ENCODE results near the gene TRIM59.
A peak's percentile ranks its signal among the peaks of the same experiment; 100 is the strongest.

TRIM59 gene

GRCh38 chr3:160450846-160451245 lies 1.3 kb upstream of the TRIM59 start:
- no peaks in the 10 kb centered on the region for H3K36me3 ChIP-seq (ENCODE audit: insufficient read depth, low read length)
- H3K4me3 ChIP-seq (ENCODE audit: low read length) = no peak overlapping the region
- H2AFZ ChIP-seq (ENCODE audit: low read depth, low read length) = no peak overlapping the region
- no peaks in the 10 kb centered on the region for H3K4me1 ChIP-seq (ENCODE audit: insufficient read depth, low read length)
- H3K9me3 ChIP-seq (ENCODE audit: low read length) = peaks cover 2% of the 10 kb centered on the region
- H3K27me3 ChIP-seq (ENCODE audit: insufficient read depth, low read length) = peaks cover 4% of the 10 kb centered on the region

DNA sequence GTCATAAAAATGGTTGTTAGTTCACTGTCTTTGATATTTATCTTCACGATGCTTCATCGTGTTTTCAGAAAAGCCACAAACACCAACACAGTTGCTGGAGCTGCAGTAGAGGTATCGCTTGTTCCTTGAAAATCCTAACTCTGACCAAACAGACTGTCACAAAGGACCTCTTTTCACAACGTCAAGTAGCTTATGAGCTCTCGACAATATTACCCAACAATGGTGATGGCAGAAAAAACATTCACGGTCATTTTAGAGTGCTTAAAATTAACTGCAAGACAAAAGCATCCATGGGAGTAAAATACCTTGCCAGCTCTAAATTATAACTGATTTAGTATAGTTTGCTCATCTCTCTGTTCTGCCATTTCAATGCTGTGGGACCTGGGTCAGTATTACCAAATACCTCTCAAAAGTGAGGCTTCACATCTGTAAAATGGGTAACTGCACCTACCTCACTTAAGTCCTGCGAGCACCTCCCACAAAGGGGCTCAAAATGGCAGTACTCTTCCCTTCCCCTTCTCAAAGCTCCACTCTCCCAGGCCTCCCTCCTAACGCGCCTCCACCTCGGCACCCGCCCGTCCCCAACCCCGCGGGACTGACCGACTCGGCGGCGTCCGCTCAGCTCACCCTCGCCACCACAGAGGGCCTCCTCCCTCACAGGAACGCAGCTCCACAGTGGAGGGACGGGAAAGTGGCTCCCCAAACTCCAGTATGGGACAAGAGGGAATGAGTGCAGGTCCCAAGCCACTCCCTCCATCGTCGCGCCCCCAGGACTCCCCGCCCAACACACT lies 546 bp downstream of the TRIM59 start:
- Histone ChIP-seq H2AFZ (ENCODE audit: low read depth, low read length) (peak overlapping the region; percentile 94), H3K27me3 (ENCODE audit: insufficient read depth, low read length) (peaks cover 4% of the 10 kb centered on the region), H3K36me3 (ENCODE audit: insufficient read depth, low read length) (no peaks in the 10 kb centered on the region), H3K4me3 (ENCODE audit: low read length) (peak overlapping the region; percentile 47), H3K9me3 (ENCODE audit: low read length) (peaks cover 4% of the 10 kb centered on the region), H3K4me1 (ENCODE audit: insufficient read depth, low read length) (no peaks in the 10 kb centered on the region)

GRCh38 chr3:160447544-160447943 lies 2.0 kb downstream of the TRIM59 start:
- Histone ChIP-seq H2AFZ (ENCODE audit: low read depth, low read length) (no peak overlapping the region), H3K27me3 (ENCODE audit: insufficient read depth, low read length) (peaks cover 4% of the 10 kb centered on the region), H3K9me3 (ENCODE audit: low read length) (peaks cover 2% of the 10 kb centered on the region), H3K4me1 (ENCODE audit: insufficient read depth, low read length) (no peaks in the 10 kb centered on the region), H3K36me3 (ENCODE audit: insufficient read depth, low read length) (no peaks in the 10 kb centered on the region), H3K4me3 (ENCODE audit: low read length) (no peak overlapping the region)

DNA sequence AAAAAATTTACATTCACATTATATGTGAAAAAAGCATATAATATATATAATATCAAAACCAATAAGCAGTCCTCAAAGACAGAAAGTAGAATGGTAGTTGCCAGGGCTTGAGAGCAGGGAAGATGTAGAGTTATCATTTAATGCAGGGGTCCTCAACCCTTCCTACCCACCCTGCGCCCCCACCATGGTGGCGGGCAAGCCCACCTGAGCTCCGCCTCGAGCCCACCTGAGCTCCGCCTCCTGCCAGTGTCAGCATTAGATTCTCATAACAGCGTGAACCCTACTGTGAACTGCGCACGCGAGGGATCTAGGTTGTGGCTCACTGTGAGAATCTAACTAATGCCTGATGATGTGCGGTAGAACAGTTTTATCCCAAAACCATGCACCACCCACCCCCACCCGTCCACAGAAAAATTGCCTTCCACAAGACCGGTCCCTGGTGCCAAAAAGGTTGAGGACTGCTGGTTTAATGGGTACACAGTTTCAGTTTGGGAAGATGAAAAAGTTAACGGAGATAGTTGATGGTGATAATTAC lies 3.0 kb downstream of the TRIM59 start:
- H3K4me1 ChIP-seq (ENCODE audit: insufficient read depth, low read length) = no peaks in the 10 kb centered on the region
- H3K4me3 ChIP-seq (ENCODE audit: low read length) = no peak overlapping the region
- H3K27me3 ChIP-seq (ENCODE audit: insufficient read depth, low read length) = peaks cover 4% of the 10 kb centered on the region
- peaks cover 2% of the 10 kb centered on the region for H3K9me3 ChIP-seq (ENCODE audit: low read length)
- H2AFZ ChIP-seq (ENCODE audit: low read depth, low read length) = no peak overlapping the region
- no peaks in the 10 kb centered on the region for H3K36me3 ChIP-seq (ENCODE audit: insufficient read depth, low read length)

DNA sequence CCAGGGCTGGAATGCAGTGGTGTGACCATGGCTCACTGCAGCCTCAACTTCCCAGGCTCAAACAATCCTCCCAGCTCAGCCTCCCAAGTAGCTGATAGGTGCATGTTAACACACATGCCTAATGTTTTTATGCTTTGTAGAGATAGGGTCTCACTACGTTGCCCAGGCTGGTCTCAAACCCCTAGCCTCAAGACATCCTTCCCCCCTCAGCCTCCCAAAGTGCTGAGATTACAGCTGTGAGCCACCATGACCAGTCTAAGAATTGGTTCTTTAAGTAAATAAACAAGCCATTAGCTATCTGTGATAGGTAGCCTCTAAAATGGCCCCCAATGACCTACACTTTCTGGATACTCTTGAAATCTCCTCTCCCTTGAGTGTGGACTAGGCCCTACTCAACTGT lies 3.7 kb downstream of the TRIM59 start:
- Histone ChIP-seq H3K27me3 (ENCODE audit: insufficient read depth, low read length) (peaks cover 4% of the 10 kb centered on the region), H3K4me3 (ENCODE audit: low read length) (no peak overlapping the region), H3K36me3 (ENCODE audit: insufficient read depth, low read length) (no peaks in the 10 kb centered on the region), H2AFZ (ENCODE audit: low read depth, low read length) (no peak overlapping the region), H3K4me1 (ENCODE audit: insufficient read depth, low read length) (no peaks in the 10 kb centered on the region), H3K9me3 (ENCODE audit: low read length) (peaks cover 2% of the 10 kb centered on the region)

DNA sequence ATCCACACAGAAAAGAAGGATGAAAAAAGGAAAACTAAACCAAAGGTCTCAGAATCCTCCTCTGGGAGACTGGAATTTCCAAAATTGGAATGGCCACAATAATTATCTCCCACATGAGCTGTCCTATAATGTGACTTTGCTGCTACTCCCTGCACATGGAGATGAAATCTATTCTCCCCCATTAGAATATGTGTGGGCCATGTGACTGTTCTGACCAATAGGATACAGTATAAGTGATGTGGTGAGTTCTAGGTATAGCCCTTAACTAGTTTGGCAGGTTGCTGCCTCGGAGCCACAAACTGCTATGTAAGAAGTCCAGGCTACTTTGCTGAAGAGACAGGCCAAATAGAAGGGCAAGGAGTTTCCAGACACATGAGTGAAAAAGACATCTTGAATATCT lies 5.2 kb downstream of the TRIM59 start:
- Histone ChIP-seq H3K9me3 (ENCODE audit: low read length) (peaks cover 2% of the 10 kb centered on the region), H2AFZ (ENCODE audit: low read depth, low read length) (no peak overlapping the region), H3K27me3 (ENCODE audit: insufficient read depth, low read length) (peaks cover 2% of the 10 kb centered on the region), H3K4me3 (ENCODE audit: low read length) (no peak overlapping the region), H3K4me1 (ENCODE audit: insufficient read depth, low read length) (no peaks in the 10 kb centered on the region), H3K36me3 (ENCODE audit: insufficient read depth, low read length) (no peaks in the 10 kb centered on the region)

- H2AFZ ChIP-seq (ENCODE audit: low read depth, low read length) = no peak overlapping the region
- peaks cover 2% of the 10 kb centered on the region for H3K36me3 ChIP-seq (ENCODE audit: insufficient read depth, low read length)
- peaks cover 2% of the 10 kb centered on the region for H3K9me3 ChIP-seq (ENCODE audit: low read length)
Observed at GRCh38 chr3:160440687-160441086, 8.9 kb downstream of the TRIM59 start.

GRCh38 chr3:160437083-160437455 lies 12.5 kb downstream of the TRIM59 start:
- Histone ChIP-seq H2AFZ (ENCODE audit: low read depth, low read length) (no peak overlapping the region), H3K36me3 (ENCODE audit: insufficient read depth, low read length) (peaks cover 38% of the 10 kb centered on the region), H3K27me3 (ENCODE audit: insufficient read depth, low read length) (no peaks in the 10 kb centered on the region), H3K4me1 (ENCODE audit: insufficient read depth, low read length) (no peaks in the 10 kb centered on the region), H3K4me3 (ENCODE audit: low read length) (no peak overlapping the region), H3K9me3 (ENCODE audit: low read length) (no peaks in the 10 kb centered on the region)

More at GRCh38 chr3:160440687-160441086, 8.9 kb downstream of the TRIM59 start:
- no peaks in the 10 kb centered on the region for H3K4me1 ChIP-seq (ENCODE audit: insufficient read depth, low read length)
- no peak overlapping the region for H3K4me3 ChIP-seq (ENCODE audit: low read length)
- no peaks in the 10 kb centered on the region for H3K27me3 ChIP-seq (ENCODE audit: insufficient read depth, low read length)

- H3K36me3 ChIP-seq (ENCODE audit: insufficient read depth, low read length) = peaks cover 50% of the 10 kb centered on the region
- H3K4me1 ChIP-seq (ENCODE audit: insufficient read depth, low read length) = no peaks in the 10 kb centered on the region
- H3K27me3 ChIP-seq (ENCODE audit: insufficient read depth, low read length) = no peaks in the 10 kb centered on the region
- H3K4me3 ChIP-seq (ENCODE audit: low read length) = no peak overlapping the region
- no peak overlapping the region for H2AFZ ChIP-seq (ENCODE audit: low read depth, low read length)
- H3K9me3 ChIP-seq (ENCODE audit: low read length) = no peaks in the 10 kb centered on the region
Observed at GRCh38 chr3:160435747-160436146, 13.8 kb downstream of the TRIM59 start.

- Histone ChIP-seq H3K4me1 (ENCODE audit: insufficient read depth, low read length) (no peaks in the 10 kb centered on the region), H3K27me3 (ENCODE audit: insufficient read depth, low read length) (no peaks in the 10 kb centered on the region), H3K9me3 (ENCODE audit: low read length) (no peaks in the 10 kb centered on the region), H3K36me3 (ENCODE audit: insufficient read depth, low read length) (peaks cover 57% of the 10 kb centered on the region), H3K4me3 (ENCODE audit: low read length) (no peak overlapping the region), H2AFZ (ENCODE audit: low read depth, low read length) (no peak overlapping the region)
Observed at GRCh38 chr3:160435095-160435494, 14.5 kb downstream of the TRIM59 start.

- Histone ChIP-seq H3K27me3 (ENCODE audit: insufficient read depth, low read length) (no peaks in the 10 kb centered on the region), H3K4me3 (ENCODE audit: low read length) (no peak overlapping the region), H2AFZ (ENCODE audit: low read depth, low read length) (no peak overlapping the region), H3K36me3 (ENCODE audit: insufficient read depth, low read length) (peaks cover 66% of the 10 kb centered on the region), H3K4me1 (ENCODE audit: insufficient read depth, low read length) (no peaks in the 10 kb centered on the region), H3K9me3 (ENCODE audit: low read length) (no peaks in the 10 kb centered on the region)
Observed at GRCh38 chr3:160434071-160434470, 15.5 kb downstream of the TRIM59 start.

DNA sequence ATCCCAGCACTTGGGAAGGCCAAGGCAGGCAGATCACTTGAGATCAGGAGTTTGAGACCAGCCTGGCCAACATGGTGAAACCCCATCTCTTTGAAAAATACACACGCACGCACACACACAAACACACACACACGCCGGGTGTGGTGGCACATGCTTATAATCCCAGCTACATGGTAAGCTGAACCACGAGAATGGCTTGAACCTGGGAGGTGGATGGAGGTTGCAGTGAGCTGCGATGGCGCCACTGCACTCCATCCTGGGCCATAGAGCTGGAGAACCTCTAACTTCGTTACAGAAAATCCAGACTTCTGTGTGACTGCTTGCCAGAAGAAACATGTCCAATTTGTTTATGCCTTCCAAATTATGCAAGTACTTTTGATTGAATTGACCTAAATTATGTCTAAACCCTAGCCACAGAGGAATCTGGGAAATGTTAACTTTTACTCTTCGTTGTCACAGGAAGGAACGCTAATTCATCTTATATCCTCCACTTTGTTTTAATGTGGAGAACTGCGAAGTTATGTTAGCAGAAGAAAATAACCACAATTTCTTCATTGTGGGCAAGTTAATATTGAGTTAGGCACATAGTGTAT lies 21.7 kb downstream of the TRIM59 start:
- Histone ChIP-seq H3K4me1 (ENCODE audit: insufficient read depth, low read length) (no peaks in the 10 kb centered on the region), H3K4me3 (ENCODE audit: low read length) (no peak overlapping the region), H3K36me3 (ENCODE audit: insufficient read depth, low read length) (peaks cover 95% of the 10 kb centered on the region), H3K9me3 (ENCODE audit: low read length) (no peaks in the 10 kb centered on the region), H3K27me3 (ENCODE audit: insufficient read depth, low read length) (no peaks in the 10 kb centered on the region), H2AFZ (ENCODE audit: low read depth, low read length) (no peak overlapping the region)

DNA sequence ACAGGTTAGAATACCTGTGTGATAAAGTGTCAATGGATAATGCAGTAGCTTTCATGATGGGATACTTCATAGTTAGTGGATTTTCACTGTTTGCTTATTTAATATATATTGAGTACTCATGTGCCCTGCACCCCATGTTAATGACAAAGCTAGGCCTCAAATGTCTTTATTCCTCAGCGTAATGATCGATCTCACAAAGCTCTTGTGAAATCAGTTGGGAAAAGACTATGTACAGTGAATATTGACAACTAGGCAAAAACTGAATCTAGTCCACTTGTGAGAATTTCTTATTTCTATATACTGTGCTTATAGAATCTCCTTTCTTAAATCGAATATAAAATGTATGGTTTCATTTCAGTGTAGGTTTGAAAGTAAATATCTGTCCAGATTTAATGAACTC lies 32.3 kb downstream of the TRIM59 start:
- Histone ChIP-seq H2AFZ (ENCODE audit: low read depth, low read length) (no peak overlapping the region), H3K4me3 (ENCODE audit: low read length) (no peak overlapping the region), H3K36me3 (ENCODE audit: insufficient read depth, low read length) (peaks cover 90% of the 10 kb centered on the region), H3K27me3 (ENCODE audit: insufficient read depth, low read length) (no peaks in the 10 kb centered on the region), H3K9me3 (ENCODE audit: low read length) (no peaks in the 10 kb centered on the region), H3K4me1 (ENCODE audit: insufficient read depth, low read length) (no peaks in the 10 kb centered on the region)

Measured in neuron (in vitro differentiated cells).